A549 treated with AZD9567 at 1 μM for 4 hours (cell line): ENCODE results near the gene KEAP1. TPM values are rescaled to one million over a fixed set of nuclear protein-coding genes. Genes with fewer than 3 reads are reported as not detected.

ENCODE experiments used
- total RNA-seq: library from RNA; stranded (reverse); fragments of 200-300 nt; extraction: Qiagen RNA extraction; gene quantifications from 5 replicates; pipeline ENCODE4 v1.2.3, GENCODE V29; 2022; ENCODE audit not compliant: insufficient read depth

KEAP1 gene
- 48.2 to 57.6 TPM (median 51.6 TPM) in 5 replicates for total RNA-seq

GRCh38 chr19:10503002-10503789 lies at the start of gene KEAP1:
Gene KEAP1 (minus strand): TSS chr19:10503356. CDS start chr19:10500033, 3,323 bp downstream.

GRCh38 chr19:10543420-10544241 lies 40.5 kb upstream of the KEAP1 start, which contains the start of gene ATG4D:
Gene ATG4D (plus strand): TSS chr19:10543904. CDS start chr19:10544091, 187 bp downstream.

GRCh38 chr19:10517361-10517759 lies 14.2 kb upstream of the KEAP1 start, which contains the start of gene S1PR5:
Gene S1PR5 (minus strand): TSS chr19:10517447. CDS start chr19:10515011, 2,436 bp downstream.

Other genes with a start within 250 kb of the KEAP1 start
- gene ICAM1, start 232.2 kb downstream of the KEAP1 start, total RNA-seq, result 2.5 to 5.6 TPM (median 4.7 TPM) in 5 replicates
- 0.06 to 0.20 TPM (median 0.09 TPM) in 4 of 5 replicates, not detected in the other for gene ICAM4, start 216.4 kb downstream of the KEAP1 start, total RNA-seq
- gene ICAM5, start 213.4 kb downstream of the KEAP1 start, total RNA-seq, result 0.46 to 1.4 TPM (median 1.1 TPM) in 4 of 5 replicates, not detected in the other
- gene ZGLP1, start 193.5 kb downstream of the KEAP1 start, total RNA-seq, result 2.1 to 3.4 TPM (median 2.3 TPM) in 4 of 5 replicates, not detected in the other
- 19.6 to 34.8 TPM (median 31.5 TPM) in 5 replicates for gene FDX2, start 187.3 kb downstream of the KEAP1 start, total RNA-seq
- 20.7 to 30.9 TPM (median 30.4 TPM) in 5 replicates for gene RAVER1, start 169.8 kb downstream of the KEAP1 start, total RNA-seq
- gene ICAM3, start 163.7 kb downstream of the KEAP1 start, total RNA-seq, result 7.2 to 9.2 TPM (median 9.2 TPM) in 5 replicates
- gene TYK2, start 122.8 kb downstream of the KEAP1 start, total RNA-seq, result 27.8 to 50.4 TPM (median 45.6 TPM) in 5 replicates
- gene CDC37, start 99.8 kb downstream of the KEAP1 start, total RNA-seq, result 140 to 202 TPM (median 189 TPM) in 5 replicates
- gene PDE4A, start 82.8 kb downstream of the KEAP1 start, total RNA-seq, result 2.5 to 4.2 TPM (median 3.8 TPM) in 5 replicates
- gene S1PR5, start 14.1 kb upstream of the KEAP1 start, total RNA-seq, result 1.5 to 2.4 TPM (median 1.9 TPM) in 5 replicates
- 21.6 to 27.9 TPM (median 22.2 TPM) in 5 replicates for gene ATG4D, start 40.5 kb upstream of the KEAP1 start, total RNA-seq
- 17.0 to 19.5 TPM (median 17.9 TPM) in 5 replicates for gene KRI1, start 62.7 kb upstream of the KEAP1 start, total RNA-seq
- gene CDKN2D, start 65.6 kb upstream of the KEAP1 start, total RNA-seq, result 2.0 to 8.7 TPM (median 7.2 TPM) in 5 replicates
- 12.1 to 49.7 TPM (median 42.2 TPM) in 5 replicates for gene AP1M2, start 84.0 kb upstream of the KEAP1 start, total RNA-seq
- 5.9 to 23.2 TPM (median 7.5 TPM) in 5 replicates for gene SLC44A2, start 122.2 kb upstream of the KEAP1 start, total RNA-seq
- 133 to 177 TPM (median 167 TPM) in 5 replicates for gene ILF3, start 151.0 kb upstream of the KEAP1 start, total RNA-seq
- 34.5 to 41.7 TPM (median 37.3 TPM) in 5 replicates for gene QTRT1, start 198.1 kb upstream of the KEAP1 start, total RNA-seq
- 47.4 to 60.0 TPM (median 56.2 TPM) in 5 replicates for gene DNM2, start 214.7 kb upstream of the KEAP1 start, total RNA-seq